Measurements from ENCODE around the gene HTR6. TPM values are rescaled to one million over a fixed set of nuclear protein-coding genes. Genes with fewer than 3 reads are reported as not detected.
A peak's percentile ranks its signal among the peaks of the same experiment; 100 is the strongest.

The HTR6 gene
- total RNA-seq, 1 donor from 2014 or later: not detected

DNA sequence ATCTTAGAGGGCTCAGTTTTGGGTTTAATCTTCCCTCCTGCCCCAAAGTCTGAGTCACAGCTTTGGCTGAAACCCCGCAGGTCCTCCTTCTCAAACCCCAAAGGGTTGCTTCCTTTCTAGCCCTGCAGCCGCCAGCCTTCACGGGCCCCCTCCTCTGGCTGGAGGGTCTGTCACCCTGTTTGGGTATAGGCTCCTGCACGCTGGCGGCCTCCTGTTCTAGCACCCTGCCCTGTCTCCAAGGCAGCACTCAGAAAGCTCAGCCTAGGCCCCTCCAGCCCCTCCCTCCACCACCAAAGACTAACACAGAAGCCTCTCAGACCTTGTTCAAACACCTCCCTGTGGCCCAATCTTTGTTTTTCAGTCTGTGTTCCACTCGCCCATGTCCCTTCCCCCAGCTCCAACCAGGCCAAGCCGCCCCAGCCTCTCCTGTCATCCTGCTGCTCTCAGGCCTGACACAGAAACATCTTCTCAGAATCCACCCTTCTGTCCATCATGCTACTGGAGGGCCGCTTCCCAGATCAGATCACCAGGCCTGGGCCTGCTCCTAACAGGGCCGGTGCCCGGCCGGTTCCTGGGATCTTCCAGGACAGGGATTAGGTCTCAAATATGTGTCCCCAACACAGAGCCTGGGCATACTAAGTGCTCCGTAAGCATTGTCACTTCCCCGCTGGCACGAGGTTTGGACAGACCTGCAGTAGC, 35.6 kb downstream of the HTR6 start:
- TF ChIP-seq, protein P1, sequence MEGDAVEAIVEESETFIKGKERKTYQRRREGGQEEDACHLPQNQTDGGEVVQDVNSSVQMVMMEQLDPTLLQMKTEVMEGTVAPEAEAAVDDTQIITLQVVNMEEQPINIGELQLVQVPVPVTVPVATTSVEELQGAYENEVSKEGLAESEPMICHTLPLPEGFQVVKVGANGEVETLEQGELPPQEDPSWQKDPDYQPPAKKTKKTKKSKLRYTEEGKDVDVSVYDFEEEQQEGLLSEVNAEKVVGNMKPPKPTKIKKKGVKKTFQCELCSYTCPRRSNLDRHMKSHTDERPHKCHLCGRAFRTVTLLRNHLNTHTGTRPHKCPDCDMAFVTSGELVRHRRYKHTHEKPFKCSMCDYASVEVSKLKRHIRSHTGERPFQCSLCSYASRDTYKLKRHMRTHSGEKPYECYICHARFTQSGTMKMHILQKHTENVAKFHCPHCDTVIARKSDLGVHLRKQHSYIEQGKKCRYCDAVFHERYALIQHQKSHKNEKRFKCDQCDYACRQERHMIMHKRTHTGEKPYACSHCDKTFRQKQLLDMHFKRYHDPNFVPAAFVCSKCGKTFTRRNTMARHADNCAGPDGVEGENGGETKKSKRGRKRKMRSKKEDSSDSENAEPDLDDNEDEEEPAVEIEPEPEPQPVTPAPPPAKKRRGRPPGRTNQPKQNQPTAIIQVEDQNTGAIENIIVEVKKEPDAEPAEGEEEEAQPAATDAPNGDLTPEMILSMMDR (IDR thresholded peaks at IDR 0.05): no peak
- intact Hi-C loops (cut with DNase I): no loop called here
- peaks cover 0 to 3% of the 10 kb centered on the region in 2 donors for H3K4me1 ChIP-seq

DNA sequence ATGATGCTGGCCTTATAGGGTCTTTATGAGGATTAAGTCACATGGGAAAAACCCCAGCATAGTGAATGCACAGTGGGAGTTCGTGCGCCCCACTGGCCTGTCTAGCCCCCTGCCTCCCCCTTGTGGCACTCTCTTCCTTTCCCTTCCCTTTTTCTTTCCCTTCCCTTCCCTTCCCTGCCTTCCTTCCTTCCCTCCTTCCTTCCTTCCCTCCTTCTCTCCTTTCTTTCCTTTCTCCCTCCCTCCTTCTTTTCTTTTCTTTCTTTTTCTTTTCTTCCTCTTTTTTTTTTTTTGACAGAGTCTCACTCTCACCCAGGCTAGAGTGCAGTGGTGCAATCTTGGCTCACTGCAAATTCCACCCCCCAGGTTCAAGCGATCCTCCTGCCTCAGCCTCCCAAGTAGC, 38.6 kb downstream of the HTR6 start:
- intact Hi-C loops (cut with DNase I): no loop called here
- peaks cover 17 to 27% of the 10 kb centered on the region in 2 donors for H3K36me3 ChIP-seq
- TF ChIP-seq, protein P1 (IDR thresholded peaks at IDR 0.05): no peak

More for the DNA sequence above, 35.6 kb downstream of the HTR6 start:
- Histone ChIP-seq H3K27ac (no peak overlapping the region), H3K9me3 (no peaks in the 10 kb centered on the region), H3K27me3 (no peaks in the 10 kb centered on the region), H3K4me3 (no peak overlapping the region), H3K36me3 (peaks cover 23 to 43% of the 10 kb centered on the region in 2 donors)
- no peak for DNase-seq (ENCODE audit: low spot score in 2 of 2)

DNA sequence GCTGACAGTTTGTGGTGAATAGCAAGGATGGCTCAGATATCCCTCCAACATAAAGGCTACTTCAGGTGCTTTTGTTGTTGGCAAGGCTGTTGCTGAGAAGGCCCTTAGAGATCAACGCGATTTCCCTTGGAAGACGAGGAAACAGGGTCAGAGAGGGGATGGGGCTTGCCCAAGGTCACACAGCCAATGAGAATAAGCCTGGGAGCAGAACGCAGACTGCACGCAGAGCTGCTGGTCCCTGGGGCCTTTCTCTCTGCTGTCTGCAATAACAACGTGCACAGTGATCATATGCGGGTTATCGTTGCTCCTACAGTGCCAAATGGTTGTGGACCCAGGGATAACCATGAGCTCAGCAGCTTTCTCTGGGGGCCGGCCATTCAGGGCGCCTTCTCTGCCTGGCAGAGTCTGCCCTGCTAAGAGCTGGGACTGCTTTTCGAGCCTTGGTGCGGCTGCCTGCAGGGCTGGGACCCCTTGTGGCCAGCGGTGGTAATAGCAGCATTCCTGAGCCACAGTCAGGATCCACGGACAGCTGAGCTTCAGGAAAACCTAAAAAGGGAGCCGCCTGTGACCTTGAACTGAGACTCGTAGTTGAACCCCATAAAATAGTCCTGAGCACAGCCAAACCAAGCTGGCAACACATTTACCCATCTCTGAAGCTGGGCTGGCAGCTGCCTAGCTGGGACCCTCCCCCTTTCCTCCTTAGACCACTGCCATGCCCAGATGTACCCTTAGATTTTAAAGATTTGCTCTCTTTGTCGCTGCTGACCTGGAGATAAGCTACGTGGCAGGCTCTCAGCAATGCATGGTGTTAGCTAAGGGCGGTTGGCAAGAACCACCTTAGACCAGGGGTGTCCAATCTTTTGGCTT, 39.8 kb downstream of the HTR6 start:
- Histone ChIP-seq H3K36me3 (peaks cover 21% of the 10 kb centered on the region in 2 donors), H3K27ac (no peak overlapping the region), H3K4me1 (peaks cover 0 to 3% of the 10 kb centered on the region in 2 donors), H3K4me3 (no peak overlapping the region), H3K27me3 (no peaks in the 10 kb centered on the region), H3K9me3 (no peaks in the 10 kb centered on the region)
- intact Hi-C loops (cut with DNase I): loop anchor here (2.0 kb wide), 1 partner anchor 44 kb away; no protein-coding TSS in a partner anchor
- peak in 1 of 2 donors; percentile 73 for DNase-seq (ENCODE audit: low spot score in 2 of 2)
- TF ChIP-seq, protein P1 (IDR thresholded peaks at IDR 0.05): peak; percentile 81 to 88 (median 84)

More for the DNA sequence above, 38.6 kb downstream of the HTR6 start:
- DNase-seq (ENCODE audit: low spot score in 2 of 2): no peak
- Histone ChIP-seq H3K4me1 (peaks cover 0 to 3% of the 10 kb centered on the region in 2 donors), H3K9me3 (no peaks in the 10 kb centered on the region), H3K27me3 (no peaks in the 10 kb centered on the region), H3K27ac (no peak overlapping the region), H3K4me3 (no peak overlapping the region)

DNA sequence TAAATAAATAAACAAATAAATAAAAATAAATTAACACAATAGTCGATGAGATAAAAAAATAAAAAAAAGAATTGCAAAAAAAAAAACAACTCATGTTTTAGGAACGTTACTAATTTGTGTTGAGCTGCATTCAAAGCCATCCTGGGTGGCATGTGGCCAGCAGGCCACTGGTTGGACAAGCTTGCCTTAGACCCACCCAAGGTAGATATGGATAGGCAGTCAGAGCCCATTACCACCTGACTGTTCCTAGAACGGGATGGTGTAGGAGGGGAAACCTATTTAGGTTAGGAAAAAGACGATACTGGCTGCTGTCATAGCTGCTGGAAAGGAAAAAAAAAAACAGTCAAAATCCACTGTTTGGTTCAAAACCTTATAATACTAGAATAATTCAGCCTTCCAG, 40.8 kb downstream of the HTR6 start:
- Histone ChIP-seq H3K4me3 (no peak overlapping the region), H3K27me3 (no peaks in the 10 kb centered on the region), H3K4me1 (peaks cover 0 to 3% of the 10 kb centered on the region in 2 donors), H3K36me3 (peaks cover 12 to 20% of the 10 kb centered on the region in 2 donors), H3K9me3 (no peaks in the 10 kb centered on the region), H3K27ac (no peak overlapping the region)
- intact Hi-C loops (cut with DNase I): loop anchor here (2.0 kb wide), 1 partner anchor 45 kb away; no protein-coding TSS in a partner anchor
- TF ChIP-seq, protein P1 (IDR thresholded peaks at IDR 0.05): no peak
- DNase-seq (ENCODE audit: low spot score in 2 of 2): no peak

DNA sequence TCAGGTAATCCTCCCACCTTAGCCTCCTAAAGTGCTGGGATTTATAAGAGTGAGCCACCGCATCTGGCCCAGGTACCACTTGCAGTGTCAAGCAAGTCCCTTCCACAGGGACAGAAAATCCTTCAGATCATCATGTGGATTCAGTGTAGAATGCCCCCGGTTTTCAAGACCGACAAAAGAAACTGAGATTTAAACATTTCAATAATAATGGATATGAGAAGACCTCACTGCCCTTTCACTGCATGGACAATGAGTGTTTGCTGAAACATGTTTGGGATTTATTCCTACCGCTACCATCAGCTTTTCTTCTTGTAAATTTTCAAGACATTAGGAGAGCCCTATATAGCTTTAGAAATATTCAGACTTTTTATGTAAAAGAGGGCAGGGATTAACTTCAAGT, 41.5 kb downstream of the HTR6 start:
- Histone ChIP-seq H3K27ac (no peak overlapping the region), H3K27me3 (no peaks in the 10 kb centered on the region), H3K9me3 (no peaks in the 10 kb centered on the region), H3K36me3 (peaks cover 7 to 16% of the 10 kb centered on the region in 2 donors), H3K4me3 (no peak overlapping the region), H3K4me1 (peaks cover 0 to 3% of the 10 kb centered on the region in 2 donors)
- no peak for DNase-seq (ENCODE audit: low spot score in 2 of 2)
- TF ChIP-seq, protein P1 (IDR thresholded peaks at IDR 0.05): no peak
- intact Hi-C loops (cut with DNase I): no loop called here

Measured in ascending aorta (tissue), 2 donors.